Adrenal gland (tissue), 5 donors: ENCODE results near the gene ITPKA.

Source experiments
- POLR2A ChIP-seq, 2 donors: fragments of 450-650 bp; IDR thresholded peaks; one replicate each; pipeline ENCODE4 v1.6.1; 2017; ENCODE audit warnings: antibody characterized with exemption in 2 of 2, mild to moderate bottlenecking in 2 of 2, moderate library complexity in 1 of 2
- TF ChIP-seq, protein P1 (sequence below), 6 experiments: fragments of 450-650 bp in 4 of 6; fragments of 200-600 bp in 2 of 6; sonication (generic) in 1 of 6; IDR thresholded peaks; 1 replicate in 5 of 6; 2 replicates in 1 of 6; pipeline versions ENCODE4 v1.5.1 to v1.8.0; 2016 to 2021; ENCODE audit warnings: antibody characterized with exemption in 6 of 6, mild to moderate bottlenecking in 2 of 6, moderate library complexity in 1 of 6
- donor health status: DM: no; HTN: no; CAD: no.

DNA sequence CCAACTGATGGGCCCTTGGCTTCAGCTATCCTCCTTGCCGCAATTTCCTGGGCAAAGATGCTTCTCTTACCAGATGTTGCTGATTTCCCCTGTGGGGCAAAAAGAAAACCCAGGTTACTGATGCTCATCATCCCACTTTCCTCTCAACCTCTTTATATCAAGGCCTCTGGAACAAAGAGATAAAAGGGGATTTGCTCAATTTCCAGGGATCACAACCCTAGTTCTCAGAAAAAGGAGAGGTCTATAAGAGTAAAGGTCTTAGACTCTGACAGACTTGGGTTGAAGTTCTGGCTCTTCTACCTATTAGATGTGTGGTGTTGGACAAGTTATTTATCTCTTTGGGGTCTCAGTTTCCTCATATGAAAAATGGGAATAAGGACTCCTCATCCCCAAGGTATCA is 41.9 kb downstream of the ITPKA start:
- TF ChIP-seq, protein P1, sequence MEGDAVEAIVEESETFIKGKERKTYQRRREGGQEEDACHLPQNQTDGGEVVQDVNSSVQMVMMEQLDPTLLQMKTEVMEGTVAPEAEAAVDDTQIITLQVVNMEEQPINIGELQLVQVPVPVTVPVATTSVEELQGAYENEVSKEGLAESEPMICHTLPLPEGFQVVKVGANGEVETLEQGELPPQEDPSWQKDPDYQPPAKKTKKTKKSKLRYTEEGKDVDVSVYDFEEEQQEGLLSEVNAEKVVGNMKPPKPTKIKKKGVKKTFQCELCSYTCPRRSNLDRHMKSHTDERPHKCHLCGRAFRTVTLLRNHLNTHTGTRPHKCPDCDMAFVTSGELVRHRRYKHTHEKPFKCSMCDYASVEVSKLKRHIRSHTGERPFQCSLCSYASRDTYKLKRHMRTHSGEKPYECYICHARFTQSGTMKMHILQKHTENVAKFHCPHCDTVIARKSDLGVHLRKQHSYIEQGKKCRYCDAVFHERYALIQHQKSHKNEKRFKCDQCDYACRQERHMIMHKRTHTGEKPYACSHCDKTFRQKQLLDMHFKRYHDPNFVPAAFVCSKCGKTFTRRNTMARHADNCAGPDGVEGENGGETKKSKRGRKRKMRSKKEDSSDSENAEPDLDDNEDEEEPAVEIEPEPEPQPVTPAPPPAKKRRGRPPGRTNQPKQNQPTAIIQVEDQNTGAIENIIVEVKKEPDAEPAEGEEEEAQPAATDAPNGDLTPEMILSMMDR (IDR thresholded peaks at IDR 0.05): no peak
- TF ChIP-seq POLR2A (IDR thresholded peaks at IDR 0.05): no peak
